Measurements from ENCODE around the gene CFAP99. TPM values are rescaled to one million over a fixed set of nuclear protein-coding genes. Genes with fewer than 3 reads are reported as not detected.

CFAP99 gene
- total and polyA plus RNA-seq, 9 donors, result 0.10 to 12.9 (median 1.4) TPM; not detected in 4

DNA sequence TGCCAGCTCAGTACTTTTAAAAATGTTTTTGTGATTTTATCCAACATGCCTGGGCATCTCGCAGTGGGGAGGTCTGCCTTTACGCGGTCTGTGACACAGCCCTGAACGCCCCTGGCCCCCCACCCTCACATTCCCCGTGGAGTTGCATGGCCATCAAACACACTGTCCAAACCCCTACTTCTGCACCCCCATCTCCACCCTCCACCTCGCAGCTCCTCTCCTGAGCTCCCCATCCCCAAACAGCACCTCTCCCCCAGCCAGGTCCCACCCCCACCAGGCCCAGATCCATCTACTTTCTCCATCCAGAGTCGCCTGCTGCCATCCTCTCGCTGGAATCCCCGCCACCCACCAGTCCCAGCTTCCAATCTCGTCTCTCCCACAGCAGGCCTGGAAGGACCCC lies 9.8 kb upstream of the CFAP99 start:
- no peaks in the 10 kb centered on the region for H3K9me3 ChIP-seq
- intact Hi-C loops (cut with DNase I), result no loop called here
- H3K36me3 ChIP-seq, result no peaks in the 10 kb centered on the region
- TF ChIP-seq POLR2A (IDR thresholded peaks at IDR 0.05) (no peak), EP300 (IDR thresholded peaks at IDR 0.05) (no peak)
- TF ChIP-seq, protein P1, sequence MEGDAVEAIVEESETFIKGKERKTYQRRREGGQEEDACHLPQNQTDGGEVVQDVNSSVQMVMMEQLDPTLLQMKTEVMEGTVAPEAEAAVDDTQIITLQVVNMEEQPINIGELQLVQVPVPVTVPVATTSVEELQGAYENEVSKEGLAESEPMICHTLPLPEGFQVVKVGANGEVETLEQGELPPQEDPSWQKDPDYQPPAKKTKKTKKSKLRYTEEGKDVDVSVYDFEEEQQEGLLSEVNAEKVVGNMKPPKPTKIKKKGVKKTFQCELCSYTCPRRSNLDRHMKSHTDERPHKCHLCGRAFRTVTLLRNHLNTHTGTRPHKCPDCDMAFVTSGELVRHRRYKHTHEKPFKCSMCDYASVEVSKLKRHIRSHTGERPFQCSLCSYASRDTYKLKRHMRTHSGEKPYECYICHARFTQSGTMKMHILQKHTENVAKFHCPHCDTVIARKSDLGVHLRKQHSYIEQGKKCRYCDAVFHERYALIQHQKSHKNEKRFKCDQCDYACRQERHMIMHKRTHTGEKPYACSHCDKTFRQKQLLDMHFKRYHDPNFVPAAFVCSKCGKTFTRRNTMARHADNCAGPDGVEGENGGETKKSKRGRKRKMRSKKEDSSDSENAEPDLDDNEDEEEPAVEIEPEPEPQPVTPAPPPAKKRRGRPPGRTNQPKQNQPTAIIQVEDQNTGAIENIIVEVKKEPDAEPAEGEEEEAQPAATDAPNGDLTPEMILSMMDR (IDR thresholded peaks at IDR 0.05), result no peak
- no peak for DNase-seq
- H3K4me1 ChIP-seq (ENCODE audit: insufficient read depth), result no peaks in the 10 kb centered on the region
- H3K27me3 ChIP-seq, result peaks cover 4% of the 10 kb centered on the region
- WGBS, 3 donors, result 78 to 88% (median 82%) methylated on average over 10 of the region's 10 CpGs
- no peak overlapping the region for H3K27ac ChIP-seq
- H3K4me3 ChIP-seq, result no peak overlapping the region

GRCh38 chr4:2409381-2409783 lies 9.4 kb upstream of the CFAP99 start:
- DNase-seq, result no peak
- intact Hi-C loops (cut with DNase I), result no loop called here
- Histone ChIP-seq H3K27ac (no peak overlapping the region), H3K36me3 (no peaks in the 10 kb centered on the region), H3K9me3 (no peaks in the 10 kb centered on the region), H3K4me1 (ENCODE audit: insufficient read depth) (no peaks in the 10 kb centered on the region), H3K27me3 (peaks cover 4% of the 10 kb centered on the region), H3K4me3 (no peak overlapping the region)
- WGBS, 3 donors, result 69 to 79% (median 70%) methylated on average over 14 of the region's 14 CpGs
- TF ChIP-seq, protein P1 (IDR thresholded peaks at IDR 0.05), result no peak
- TF ChIP-seq EP300 (IDR thresholded peaks at IDR 0.05) (no peak), POLR2A (IDR thresholded peaks at IDR 0.05) (no peak)

DNA sequence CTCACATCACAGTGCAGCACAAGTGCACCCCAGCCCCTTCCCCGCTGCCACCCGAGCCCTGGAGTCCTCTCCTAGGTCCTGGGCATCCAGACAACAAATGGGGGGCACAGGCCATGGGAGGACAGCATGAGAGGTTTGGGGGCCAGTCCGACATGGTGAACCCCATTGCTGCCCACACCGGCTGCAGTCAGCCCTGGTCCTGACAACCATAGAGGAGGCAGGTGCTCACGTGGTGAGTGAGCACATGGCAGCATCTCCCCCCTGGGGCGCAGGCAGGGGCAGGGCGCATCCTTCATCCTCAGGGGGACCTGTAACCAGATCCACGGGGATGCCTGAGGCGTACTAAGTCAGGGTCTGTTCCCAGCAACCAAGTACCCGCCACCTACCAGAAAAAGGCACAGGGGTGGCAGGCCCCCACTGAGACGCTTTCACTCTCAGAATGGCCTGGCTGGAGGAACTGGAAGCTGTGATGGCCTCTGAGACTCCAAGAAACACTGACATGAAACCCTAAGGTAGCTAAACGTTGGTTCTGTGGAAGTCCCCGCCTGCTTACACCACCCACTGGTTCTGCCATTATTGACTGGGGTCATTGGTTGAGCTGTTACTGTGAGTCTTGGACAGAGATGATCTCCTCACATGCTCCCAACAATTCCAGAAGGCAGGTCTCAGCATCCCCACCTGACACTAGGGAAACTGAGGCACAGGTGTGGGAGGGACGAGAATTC lies 6.8 kb upstream of the CFAP99 start:
- H3K27me3 ChIP-seq, result peaks cover 6% of the 10 kb centered on the region
- H3K4me3 ChIP-seq, result no peak overlapping the region
- DNase-seq, result no peak
- 76 to 81% (median 80%) methylated on average over 13 to 14 of the region's 14 CpGs for WGBS, 3 donors
- intact Hi-C loops (cut with DNase I), result loop anchor here in 1 of 4 donors (10.0 kb wide), 1 partner anchor 147 kb away; the partner anchor contains the start of gene MXD4
- TF ChIP-seq POLR2A (IDR thresholded peaks at IDR 0.05), result no peak
- TF ChIP-seq, protein P1 (IDR thresholded peaks at IDR 0.05), result no peak
- no peak for TF ChIP-seq EP300 (IDR thresholded peaks at IDR 0.05)
- no peaks in the 10 kb centered on the region for H3K36me3 ChIP-seq
- no peaks in the 10 kb centered on the region for H3K4me1 ChIP-seq (ENCODE audit: insufficient read depth)
- no peak overlapping the region for H3K27ac ChIP-seq
- no peaks in the 10 kb centered on the region for H3K9me3 ChIP-seq

GRCh38 chr4:2412534-2412884 lies 6.2 kb upstream of the CFAP99 start:
- Histone ChIP-seq H3K27ac (no peak overlapping the region), H3K4me3 (no peak overlapping the region), H3K9me3 (no peaks in the 10 kb centered on the region), H3K36me3 (no peaks in the 10 kb centered on the region), H3K27me3 (peaks cover 7% of the 10 kb centered on the region), H3K4me1 (ENCODE audit: insufficient read depth) (no peaks in the 10 kb centered on the region)
- TF ChIP-seq, protein P1 (IDR thresholded peaks at IDR 0.05), result no peak
- no peak for TF ChIP-seq EP300 (IDR thresholded peaks at IDR 0.05)
- no peak for TF ChIP-seq POLR2A (IDR thresholded peaks at IDR 0.05)
- 40 to 55% (median 54%) methylated on average over 5 of the region's 5 CpGs for WGBS, 3 donors
- intact Hi-C loops (cut with DNase I), result loop anchor here in 1 of 4 donors (10.0 kb wide), 1 partner anchor 148 kb away; the partner anchor contains the start of gene MXD4
- DNase-seq, result no peak
